Stimulated activated CD8-positive, alpha-beta memory T cell treated with anti-CD3 and anti-CD28 coated beads, Interleukin-15, amount 100 ng/mL, for 1 hour (primary cell): ENCODE results near the gene KCNJ16.

Experiments used
- DNase-seq: peaks from one replicate; pipeline ENCODE4 v3.0.0-alpha.2; 2020; ENCODE audit warnings: low read depth

The KCNJ16 gene

DNA sequence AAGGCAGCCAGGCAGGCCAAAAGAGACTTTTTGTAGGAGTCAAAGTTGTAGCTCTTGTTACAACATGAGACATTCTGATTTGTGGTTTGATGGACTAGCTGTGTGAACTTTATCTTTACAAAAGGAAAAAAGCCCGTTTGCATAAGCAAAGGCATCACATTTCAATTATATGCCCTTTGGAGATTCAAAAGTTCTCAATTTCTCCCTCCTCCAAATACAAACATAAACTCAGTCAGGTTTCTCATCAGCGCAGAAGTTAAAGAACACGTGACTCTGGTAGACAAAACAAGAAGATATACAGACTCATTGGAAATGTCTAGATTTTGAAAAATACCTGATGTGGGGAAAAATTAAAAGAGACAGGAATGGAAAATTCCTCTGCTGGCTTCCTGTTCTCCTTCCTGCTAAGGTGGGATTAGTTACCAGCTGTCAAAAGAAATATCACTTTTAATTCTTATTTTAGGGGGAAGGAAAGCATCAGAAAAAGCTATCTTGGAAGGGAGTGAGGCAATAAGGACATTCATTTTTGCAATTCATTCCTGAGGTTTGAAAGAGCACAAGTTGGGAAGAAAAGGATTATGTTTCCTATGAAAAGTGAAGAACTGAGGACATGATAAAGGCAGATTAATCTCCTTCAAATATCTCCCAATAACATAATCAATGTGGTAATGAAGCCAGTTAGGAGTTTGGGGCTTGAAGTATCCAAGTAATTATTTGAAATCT, 4.6 kb upstream of the KCNJ16 start:
- no peak for DNase-seq

- no peak for DNase-seq
These were observed 3.9 kb upstream of the KCNJ16 start for GRCh38 chr17:70071127-70071526.

DNA sequence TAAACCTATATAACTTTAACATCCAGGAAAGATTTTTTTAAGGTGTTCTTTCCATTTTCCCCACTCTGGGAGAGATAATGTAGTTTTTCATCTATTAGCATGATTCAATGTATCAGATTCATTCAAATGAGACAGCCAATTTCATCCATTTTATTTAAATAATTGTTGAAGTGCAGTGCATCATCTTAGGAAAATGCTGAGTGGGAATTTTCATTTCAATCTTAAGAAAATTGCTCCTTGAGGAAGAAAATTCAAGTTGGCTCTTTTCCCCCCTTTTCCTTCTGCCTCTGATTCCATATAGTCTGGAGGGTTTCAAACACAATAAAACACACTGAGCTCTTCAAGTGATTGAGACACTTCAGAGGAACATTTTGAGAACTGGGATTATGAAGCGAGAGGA, 3.4 kb upstream of the KCNJ16 start:
- no peak for DNase-seq

DNA sequence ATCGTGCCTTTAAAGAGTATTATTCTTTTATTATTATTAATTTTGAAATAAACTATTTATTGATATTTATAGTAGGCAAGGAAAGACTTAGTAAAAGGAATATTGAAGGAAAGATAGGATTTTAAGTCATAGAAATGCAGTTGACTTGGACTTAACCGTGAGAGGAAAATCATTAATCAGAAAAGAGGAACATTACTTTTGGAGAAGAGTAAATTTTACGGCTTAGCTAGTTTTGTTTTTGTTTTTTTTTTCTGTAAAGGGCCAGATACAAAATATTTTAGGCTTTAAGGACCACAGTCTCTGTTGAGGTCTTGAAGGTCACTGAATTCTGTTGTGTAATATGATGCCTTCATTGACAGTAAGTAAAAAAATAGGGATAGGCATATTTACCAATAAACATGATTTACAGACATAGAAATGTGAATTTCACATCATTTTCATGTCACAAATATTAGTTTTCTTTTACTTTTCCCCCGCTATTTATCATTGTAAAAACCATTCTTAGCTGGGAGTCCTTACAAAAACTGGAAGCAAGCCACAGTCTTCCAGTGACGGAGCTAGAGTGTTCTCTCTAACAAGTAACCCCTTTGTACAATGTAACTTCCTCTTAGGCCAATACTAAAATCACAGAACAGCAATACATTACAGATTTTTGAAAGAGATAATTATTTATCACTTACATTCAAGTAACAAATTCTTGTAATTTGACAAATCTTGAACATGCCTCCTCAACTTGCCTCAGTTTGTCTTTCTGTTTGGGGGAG, 2.3 kb upstream of the KCNJ16 start:
- no peak for DNase-seq

- no peak for DNase-seq
These were observed 1.7 kb upstream of the KCNJ16 start for GRCh38 chr17:70073310-70073709.

- no peak for DNase-seq
These were observed 1.2 kb upstream of the KCNJ16 start for GRCh38 chr17:70073799-70074198.

GRCh38 chr17:70074236-70074830, 692 bp upstream of the KCNJ16 start:
- DNase-seq = no peak

GRCh38 chr17:70076189-70076588, 1.2 kb downstream of the KCNJ16 start:
- no peak for DNase-seq

DNA sequence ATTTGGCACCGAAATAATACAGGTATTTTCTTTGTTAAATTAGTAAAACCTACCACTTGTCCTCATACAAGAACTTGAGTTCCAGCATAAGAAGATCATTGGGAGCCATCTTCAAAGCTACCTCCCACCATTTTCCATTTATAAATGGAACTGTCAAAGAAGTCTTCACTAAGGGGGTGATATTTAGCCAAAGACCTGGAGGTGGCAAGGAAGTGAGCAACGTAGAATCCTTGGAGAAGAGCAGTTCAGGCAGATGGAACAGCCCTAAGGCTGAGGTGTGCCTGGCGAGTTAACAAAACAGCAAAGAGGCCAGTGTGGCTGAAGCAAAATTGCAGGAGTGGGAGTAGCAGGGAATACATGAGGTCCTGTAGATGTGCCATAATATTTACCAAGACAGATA, 1.8 kb downstream of the KCNJ16 start:
- DNase-seq = no peak

DNA sequence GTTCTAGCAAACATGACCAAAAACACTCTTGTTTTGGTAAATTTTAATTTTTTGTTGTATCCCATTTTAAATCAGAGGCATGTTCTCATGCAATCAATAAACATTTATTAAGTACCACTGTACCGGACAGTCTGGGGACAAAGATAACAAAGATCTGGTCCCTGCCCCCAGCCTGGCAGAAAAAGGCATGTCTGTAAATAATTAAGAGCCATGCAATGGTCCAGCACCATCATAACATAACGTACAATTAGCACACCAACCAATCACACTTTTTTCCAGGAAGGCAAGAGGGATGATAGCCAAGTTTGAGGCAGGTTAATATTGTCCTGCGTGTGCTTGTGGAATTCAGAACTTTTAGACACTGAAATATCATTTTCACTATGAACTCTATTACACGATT, 3.5 kb downstream of the KCNJ16 start:
- DNase-seq = no peak

GRCh38 chr17:70078994-70079531, 4.0 kb downstream of the KCNJ16 start:
- DNase-seq = no peak

- DNase-seq = no peak
These were observed 5.7 kb downstream of the KCNJ16 start for GRCh38 chr17:70080541-70081347.

- no peak for DNase-seq
These were observed 6.9 kb downstream of the KCNJ16 start for GRCh38 chr17:70081885-70082284.

GRCh38 chr17:70084476-70084875, 9.5 kb downstream of the KCNJ16 start:
- no peak for DNase-seq

GRCh38 chr17:70086516-70086915, 11.5 kb downstream of the KCNJ16 start:
- DNase-seq = no peak

DNA sequence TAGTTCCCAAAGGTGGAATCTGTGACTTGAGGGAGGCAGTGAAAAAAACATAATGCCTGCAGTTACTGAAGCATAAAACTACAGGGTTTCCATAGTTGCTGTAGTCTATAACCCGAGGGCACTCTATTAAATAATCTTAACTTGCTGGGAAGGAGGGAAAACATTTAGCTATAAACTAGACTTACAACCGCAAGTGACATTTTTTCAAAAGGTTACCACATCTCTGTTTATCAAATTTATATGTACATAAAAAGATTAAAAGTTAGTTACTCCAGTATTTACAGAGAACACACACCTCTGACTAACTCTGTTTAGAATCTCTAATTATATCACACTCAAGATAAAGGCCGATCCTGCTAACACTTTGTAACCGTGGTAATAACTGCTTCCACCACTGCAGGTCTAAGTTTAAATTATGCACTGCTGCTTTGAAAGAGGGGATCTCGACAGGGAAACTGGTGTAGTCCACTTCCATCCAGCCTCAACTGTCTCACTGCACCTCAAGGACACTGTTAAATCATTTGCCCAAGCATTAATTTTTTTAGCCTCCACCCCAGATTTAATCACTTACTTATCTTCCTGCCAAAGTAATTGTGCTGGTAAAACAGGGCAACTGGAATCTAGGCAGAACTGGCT, 14.6 kb downstream of the KCNJ16 start:
- DNase-seq = no peak

- DNase-seq = no peak
These were observed 16.1 kb downstream of the KCNJ16 start for GRCh38 chr17:70091005-70091568.

- no peak for DNase-seq
These were observed 16.7 kb downstream of the KCNJ16 start for GRCh38 chr17:70091696-70092095.

DNA sequence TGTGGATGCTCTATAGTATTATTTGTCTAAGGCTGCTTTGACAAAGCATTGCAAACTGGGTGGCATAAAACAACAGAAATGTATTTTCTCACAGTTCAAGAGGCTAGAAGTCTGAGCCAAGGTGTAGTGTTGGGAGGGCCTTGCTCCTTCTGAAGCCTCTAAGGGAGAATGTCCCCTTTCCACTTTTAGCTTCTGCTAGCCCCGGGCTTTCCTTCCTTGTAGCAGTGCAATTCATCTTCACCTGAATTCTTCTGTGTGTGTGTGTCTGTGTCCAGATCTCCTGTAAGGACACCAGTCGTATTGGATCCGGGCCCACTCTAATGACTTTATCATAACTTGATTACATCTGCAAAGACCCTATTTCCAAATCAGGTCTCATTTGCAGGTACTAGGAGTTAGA, 18.1 kb downstream of the KCNJ16 start:
- no peak for DNase-seq

DNA sequence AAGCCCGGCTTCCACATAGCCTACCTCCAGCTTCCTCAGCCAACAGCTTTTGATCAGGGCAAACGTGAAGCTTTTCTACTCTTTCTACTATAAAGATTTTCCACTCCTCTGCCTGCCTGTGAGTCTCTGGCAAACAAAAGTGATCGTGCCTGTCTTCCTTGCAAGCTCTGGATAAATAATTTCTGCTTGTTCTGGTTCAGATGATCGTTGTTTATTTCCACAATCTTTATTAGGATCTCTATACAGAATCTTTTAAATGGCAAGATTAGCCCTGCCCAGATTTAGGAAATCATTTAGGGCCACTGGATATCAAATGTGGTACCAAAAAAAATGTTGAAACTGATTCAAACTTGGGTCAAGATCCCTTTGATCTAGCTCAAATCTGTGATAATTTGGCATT, 20.4 kb downstream of the KCNJ16 start:
- no peak for DNase-seq

DNA sequence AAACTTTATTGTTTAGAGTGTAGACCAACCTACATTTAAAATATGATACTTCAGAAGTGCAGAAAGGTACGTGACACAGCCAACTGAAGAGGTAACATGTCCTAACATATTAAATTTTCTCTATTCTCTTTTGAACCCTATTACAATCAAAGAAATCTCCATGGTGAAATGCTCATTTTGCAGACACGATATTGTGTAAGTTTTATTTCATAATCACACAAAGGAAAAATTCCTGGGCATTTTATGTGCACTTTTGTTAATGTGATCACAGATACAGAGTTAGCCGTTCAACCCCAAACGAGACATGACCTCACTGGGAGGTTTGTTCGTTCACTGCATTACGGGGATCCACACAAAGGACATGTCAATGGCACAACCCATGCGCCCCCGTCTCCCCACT, 21.8 kb downstream of the KCNJ16 start:
- DNase-seq = no peak
